A673 (cell line): Measurements from ENCODE around the gene TMEM196. TPM values are rescaled to one million over a fixed set of nuclear protein-coding genes. Genes with fewer than 3 reads are reported as not detected.

ENCODE experiments used
- BruUV-seq: library from RNA; stranded (reverse); fragments of 400-500 nt; replicated peaks from 2 replicates; lab custom pipeline; 2021; lab: Mats Ljungman, UMichigan
- CTCF ChIA-PET: fragments of 300-600 bp; sonication (Branson Sonifier 250); formaldehyde crosslinking; loops from one replicate; lab custom pipeline; 2022; ENCODE audit warnings: antibody characterized with exemption; lab: Charles Lee
- POLR2A ChIA-PET: fragments of 300-600 bp; sonication (Branson Sonifier 250); formaldehyde crosslinking; loops from one replicate; lab custom pipeline; 2022; ENCODE audit warnings: antibody characterized with exemption; ENCODE audit not compliant: low non-redundant PET; lab: Charles Lee
- DNase-seq: peaks from one replicate; pipeline ENCODE4 v3.0.0-alpha.2; 2015; ENCODE audit warnings: low spot score
- H3K27ac ChIP-seq: fragments of 200-600 bp; sonication (generic); 2 replicates; pipeline ENCODE4 v1.5.1; 2016; ENCODE audit warnings: mixed run types, low read depth, mild to moderate bottlenecking, mixed read lengths, antibody characterized with exemption, low read length; ENCODE audit not compliant: poor library complexity, severe bottlenecking
- H3K27me3 ChIP-seq: fragments of 200-600 bp; sonication (generic); replicated peaks from 2 replicates; pipeline ENCODE4 v1.6.1; 2017; ENCODE audit warnings: mixed run types, low read depth, mild to moderate bottlenecking, mixed read lengths, antibody characterized with exemption, low read length; ENCODE audit not compliant: insufficient read depth, poor library complexity
- H3K36me3 ChIP-seq: fragments of 200-600 bp; sonication (generic); 2 replicates; pipeline ENCODE4 v1.6.1; 2016; ENCODE audit warnings: mixed run types, mild to moderate bottlenecking, mixed read lengths, antibody characterized with exemption, low read length; ENCODE audit not compliant: insufficient read depth, poor library complexity, severe bottlenecking
- H3K4me1 ChIP-seq: fragments of 200-600 bp; sonication (generic); 2 replicates; pipeline ENCODE4 v1.6.1; 2017; ENCODE audit warnings: mixed run types, mild to moderate bottlenecking, mixed read lengths, antibody characterized with exemption, low read length; ENCODE audit not compliant: insufficient read depth, poor library complexity, severe bottlenecking
- H3K4me3 ChIP-seq: fragments of 200-600 bp; sonication (generic); 2 replicates; pipeline ENCODE4 v1.5.1; 2016; ENCODE audit warnings: low read depth, mixed run types, mild to moderate bottlenecking, mixed read lengths, low read length; ENCODE audit not compliant: poor library complexity, severe bottlenecking
- H3K9me3 ChIP-seq: fragments of 200-600 bp; sonication (generic); 2 replicates; pipeline ENCODE4 v1.6.1; 2016; ENCODE audit warnings: mixed run types, low read depth, mild to moderate bottlenecking, mixed read lengths, antibody characterized with exemption, low read length; ENCODE audit not compliant: poor library complexity, severe bottlenecking
- CTCF ChIP-seq: fragments of 300-800, 200-600 bp; sonication (generic); conservative IDR thresholded peaks from 2 replicates; pipeline ENCODE4 v1.5.1; 2017; ENCODE audit warnings: low read depth, mild to moderate bottlenecking, antibody characterized with exemption, low read length, moderate library complexity, mixed read lengths
- EZH2 ChIP-seq: fragments of 200-600 bp; sonication (generic); IDR thresholded peaks from 2 replicates; pipeline ENCODE4 v1.6.1; 2017; ENCODE audit warnings: borderline replicate concordance, low read depth, mild to moderate bottlenecking, mixed read lengths, antibody characterized with exemption, low read length; ENCODE audit not compliant: poor library complexity, severe bottlenecking
- intact Hi-C: fragments of 100-400 bp; cut with micrococcal nuclease; formaldehyde crosslinking; loops from one replicate; pipeline ENCODE4 v1.10.0; 2022; ENCODE audit not compliant: unreplicated experiment
- total RNA-seq: library from RNA; stranded (reverse); gene quantifications from 2 replicates; pipeline ENCODE4 v1.2.3, GENCODE V29; 2021

The TMEM196 gene
- total RNA-seq, 1 experiment from 2014 or later: not detected

- intact Hi-C loops: no loop called here
- Histone ChIP-seq H3K9me3 (no peaks in the 10 kb centered on the region), H3K27me3 (no peaks in the 10 kb centered on the region), H3K27ac (no peak overlapping the region), H3K4me3 (no peak overlapping the region), H3K36me3 (no peaks in the 10 kb centered on the region), H3K4me1 (no peaks in the 10 kb centered on the region)
- ChIA-PET POLR2A (no interaction called here), CTCF (no interaction called here)
- no TSS peak for BruUV-seq
- DNase-seq: no peak
- TF ChIP-seq EZH2 (no peak), CTCF (no peak)
Observed at GRCh38 chr7:19701471-19701870, 71.9 kb downstream of the TMEM196 start.

GRCh38 chr7:19700936-19701335, 72.5 kb downstream of the TMEM196 start:
- Histone ChIP-seq H3K4me1 (no peaks in the 10 kb centered on the region), H3K27me3 (no peaks in the 10 kb centered on the region), H3K36me3 (no peaks in the 10 kb centered on the region), H3K4me3 (no peak overlapping the region), H3K9me3 (no peaks in the 10 kb centered on the region), H3K27ac (no peak overlapping the region)
- BruUV-seq: no TSS peak
- TF ChIP-seq CTCF: no peak
- no peak for TF ChIP-seq EZH2
- ChIA-PET POLR2A (no interaction called here), CTCF (interaction anchor here (0.6 kb wide), 1 partner anchor 13 kb away, joined by 3 read pairs; no protein-coding TSS in a partner anchor)
- intact Hi-C loops: no loop called here
- DNase-seq: no peak

- intact Hi-C loops: no loop called here
- no TSS peak for BruUV-seq
- CTCF ChIA-PET: no interaction called here
Observed at GRCh38 chr7:19698331-19698730, 75.1 kb downstream of the TMEM196 start.

More at GRCh38 chr7:19698331-19698730, 75.1 kb downstream of the TMEM196 start:
- no peaks in the 10 kb centered on the region for H3K36me3 ChIP-seq
- no peak overlapping the region for H3K4me3 ChIP-seq
- no peak overlapping the region for H3K27ac ChIP-seq
- POLR2A ChIA-PET: no interaction called here
- TF ChIP-seq CTCF: no peak
- TF ChIP-seq EZH2: no peak
- no peaks in the 10 kb centered on the region for H3K4me1 ChIP-seq
- no peaks in the 10 kb centered on the region for H3K27me3 ChIP-seq
- no peaks in the 10 kb centered on the region for H3K9me3 ChIP-seq
- no peak for DNase-seq
